ENCODE data around the gene SIX3. TPM values are rescaled to one million over a fixed set of nuclear protein-coding genes. Genes with fewer than 3 reads are reported as not detected.

Gene SIX3
- total and polyA plus RNA-seq, 7 donors = not detected

GRCh38 chr2:44981714-44982108 lies 40.2 kb downstream of the SIX3 start:
- H3K4me3 ChIP-seq = no peak overlapping the region
- no peak overlapping the region for H3K27ac ChIP-seq
- peaks cover 0 to 25% (median 6%) of the 10 kb centered on the region in 3 donors for H3K27me3 ChIP-seq
- 8 to 14% methylated on average over 14 of the region's 14 CpGs for WGBS, 2 donors
- no peaks in the 10 kb centered on the region for H3K4me1 ChIP-seq
- intact Hi-C loops (cut with DNase I) = no loop called here
- peak; percentile 81 for DNase-seq
- no peaks in the 10 kb centered on the region for H3K9me3 ChIP-seq
- H3K36me3 ChIP-seq = no peaks in the 10 kb centered on the region
- TF ChIP-seq POLR2AphosphoS5 (IDR thresholded peaks at IDR 0.05) = peak in 1 of 4 donors; percentile 33
- no peak for TF ChIP-seq POLR2A (IDR thresholded peaks at IDR 0.05)
- peak; percentile 45 to 85 (median 81) for TF ChIP-seq CTCF (IDR thresholded peaks at IDR 0.05)

- Histone ChIP-seq H3K4me1 (no peaks in the 10 kb centered on the region), H3K4me3 (no peak overlapping the region), H3K27ac (no peak overlapping the region), H3K27me3 (peaks cover 0 to 14% (median 0%) of the 10 kb centered on the region in 3 donors), H3K9me3 (peaks cover 0 to 7% (median 2%) of the 10 kb centered on the region in 4 donors), H3K36me3 (no peaks in the 10 kb centered on the region)
- TF ChIP-seq POLR2A (IDR thresholded peaks at IDR 0.05) (no peak), EP300 (IDR thresholded peaks at IDR 0.05) (no peak), CTCF (IDR thresholded peaks at IDR 0.05) (no peak), POLR2AphosphoS5 (IDR thresholded peaks at IDR 0.05) (no peak)
- 83 to 86% methylated on average over 9 of the region's 9 CpGs for WGBS, 2 donors
- no peak for DNase-seq
- intact Hi-C loops (cut with DNase I) = loop anchor here (1.0 kb wide), 1 partner anchor 510 kb away; no protein-coding TSS in a partner anchor
These were observed 42.5 kb downstream of the SIX3 start for GRCh38 chr2:44983836-44984604.

- Histone ChIP-seq H3K4me3 (no peak overlapping the region), H3K27ac (no peak overlapping the region), H3K4me1 (no peaks in the 10 kb centered on the region), H3K9me3 (peaks cover 0 to 13% (median 3%) of the 10 kb centered on the region in 4 donors), H3K27me3 (peaks cover 0 to 11% (median 0%) of the 10 kb centered on the region in 3 donors), H3K36me3 (no peaks in the 10 kb centered on the region)
- intact Hi-C loops (cut with DNase I) = no loop called here
- no peak for DNase-seq
- TF ChIP-seq EP300 (IDR thresholded peaks at IDR 0.05) (no peak), CTCF (IDR thresholded peaks at IDR 0.05) (no peak), POLR2AphosphoS5 (IDR thresholded peaks at IDR 0.05) (no peak), POLR2A (IDR thresholded peaks at IDR 0.05) (no peak)
- 91 to 95% methylated on average over 2 of the region's 2 CpGs for WGBS, 2 donors
These were observed 47.7 kb downstream of the SIX3 start for GRCh38 chr2:44989176-44989575.

GRCh38 chr2:44994377-44994776 lies 52.9 kb downstream of the SIX3 start:
- no peak overlapping the region for H3K4me3 ChIP-seq
- H3K27me3 ChIP-seq = peaks cover 6 to 60% (median 25%) of the 10 kb centered on the region in 3 donors
- WGBS, 2 donors = 92 to 98% methylated on average over 1 of the region's 1 CpG
- H3K36me3 ChIP-seq = no peaks in the 10 kb centered on the region
- H3K9me3 ChIP-seq = peaks cover 0 to 6% (median 2%) of the 10 kb centered on the region in 4 donors
- no peaks in the 10 kb centered on the region for H3K4me1 ChIP-seq
- DNase-seq = no peak
- intact Hi-C loops (cut with DNase I) = no loop called here
- TF ChIP-seq EP300 (IDR thresholded peaks at IDR 0.05) (no peak), CTCF (IDR thresholded peaks at IDR 0.05) (no peak), POLR2A (IDR thresholded peaks at IDR 0.05) (no peak), POLR2AphosphoS5 (IDR thresholded peaks at IDR 0.05) (no peak)
- H3K27ac ChIP-seq = no peak overlapping the region

Small RNAs within 50 kb of the gene (small RNA-seq; reads per million reads assigned to genes)
- gene RF02246 (0 reads per million in 3 donors), gene RF02247 (0 reads per million in 3 donors), gene RF02248 (0 reads per million in 3 donors), gene RF02250 (0 reads per million in 3 donors), gene RF02251 (0 reads per million in 3 donors), gene RF02252 (0 reads per million in 3 donors)

Other genes with a start within 250 kb of the SIX3 start
- 1 to 10 TPM in 1 of 4 donors, not detected in 3; 1.7 TPM for gene SIX2, start 67.8 kb downstream of the SIX3 start, total RNA-seq
- under 1 TPM in 1 of 3 donors, not detected in 2; 0.03 TPM for gene SIX2, start 67.8 kb downstream of the SIX3 start, polyA plus RNA-seq